H1 (cell line): ENCODE data around the gene FRRS1L. TPM values are rescaled to one million over a fixed set of nuclear protein-coding genes. Genes with fewer than 3 reads are reported as not detected.

Experiments
- CTCF ChIA-PET: fragments of 300-600 bp; sonication (Branson Sonifier 250); formaldehyde crosslinking; loops from one replicate; lab custom pipeline; 2021; ENCODE audit not compliant: partially characterized antibody; lab: Charles Lee
- POLR2A ChIA-PET: fragments of 300-600 bp; sonication (Branson Sonifier 250); formaldehyde crosslinking; loops from one replicate; lab custom pipeline; 2021; ENCODE audit warnings: inconsistent platforms; ENCODE audit not compliant: partially characterized antibody; lab: Charles Lee
- DNase-seq, 2 experiments: peaks; one replicate each; pipeline versions ENCODE4 v3.0.0 to v3.0.0-alpha.2; 2010 to 2022; ENCODE audit warnings: low spot score in 2 of 2, low read depth in 1 of 2, mixed read lengths in 1 of 2
- FAIRE-seq: peaks from 2 replicates; lab custom pipeline; 2011; peaks lifted over from hg19 to GRCh38; lab: Jason Lieb, UNC
- H2AFZ ChIP-seq: 2 replicates; pipeline ENCODE4 v1.8.1; 2012; ENCODE audit warnings: low read length, inconsistent platforms
- H2AK5ac ChIP-seq: 2 replicates; pipeline ENCODE4 v1.6.1; 2013; ENCODE audit warnings: low read depth, low read length
- H2BK120ac ChIP-seq: replicated peaks from 2 replicates; pipeline ENCODE3; 2013; ENCODE audit warnings: low read depth, low read length, inconsistent platforms
- H2BK12ac ChIP-seq: 2 replicates; pipeline ENCODE4 v1.6.1; 2013; ENCODE audit warnings: low read depth, low read length
- H2BK15ac ChIP-seq: 2 replicates; pipeline ENCODE4 v1.6.1; 2013; ENCODE audit warnings: low read length
- H2BK20ac ChIP-seq: 2 replicates; pipeline ENCODE4 v1.6.1; 2013; ENCODE audit warnings: low read length
- H2BK5ac ChIP-seq: 2 replicates; pipeline ENCODE4 v1.6.1; 2013; ENCODE audit warnings: low read depth, low read length
- H3K14ac ChIP-seq: 2 replicates; pipeline ENCODE4 v1.6.1; 2013; ENCODE audit warnings: inconsistent platforms; ENCODE audit not compliant: insufficient read length
- H3K18ac ChIP-seq: 2 replicates; pipeline ENCODE4 v1.6.1; 2013; ENCODE audit warnings: low read length; ENCODE audit errors: extremely low read depth
- H3K23ac ChIP-seq: 2 replicates; pipeline ENCODE4 v1.6.1; 2013; ENCODE audit warnings: inconsistent platforms; ENCODE audit not compliant: insufficient read length
- H3K23me2 ChIP-seq: 2 replicates; pipeline ENCODE4 v1.6.1; 2013; ENCODE audit warnings: low read depth, low read length
- H3K27ac ChIP-seq: 2 replicates; pipeline ENCODE4 v1.6.1; 2011; ENCODE audit warnings: low read depth, low read length, inconsistent platforms
- H3K27me3 ChIP-seq, 4 experiments: replicated peaks in 1 of 4; 1 replicate in 1 of 4; 2 replicates in 3 of 4; pipeline versions ENCODE4 v1.6.1 to v1.8.1; 2011 to 2013; ENCODE audit warnings: low read length in 3 of 4, mild to moderate bottlenecking in 3 of 4, inconsistent platforms in 2 of 4, mixed read lengths in 2 of 4, moderate library complexity in 1 of 4; ENCODE audit not compliant: control insufficient read depth in 3 of 4, insufficient read depth in 3 of 4; ENCODE audit errors: extremely low read depth in 1 of 4
- H3K36me3 ChIP-seq, 4 experiments: 2 replicates each; pipeline versions ENCODE4 v1.6.1 to v1.8.1; 2011 to 2013; ENCODE audit warnings: mild to moderate bottlenecking in 4 of 4, low read length in 3 of 4, moderate library complexity in 2 of 4, control low read depth in 1 of 4, inconsistent platforms in 1 of 4; ENCODE audit not compliant: insufficient read depth in 4 of 4, control insufficient read depth in 2 of 4
- H3K4ac ChIP-seq: replicated peaks from 2 replicates; pipeline ENCODE3; 2013; ENCODE audit warnings: low read length, low read depth, mixed read lengths, inconsistent platforms; ENCODE audit not compliant: insufficient read length
- H3K4me1 ChIP-seq, 4 experiments: replicated peaks in 1 of 4; 1 replicate in 1 of 4; 2 replicates in 3 of 4; pipeline versions ENCODE4 v1.6.1 to v1.8.1; 2011 to 2013; ENCODE audit warnings: low read length in 3 of 4, inconsistent platforms in 2 of 4, mixed read lengths in 1 of 4; ENCODE audit not compliant: insufficient read depth in 4 of 4, control insufficient read depth in 3 of 4
- H3K4me2 ChIP-seq, 2 experiments: 2 replicates each; pipeline versions ENCODE4 v1.6.1 to v1.8.1; 2011 to 2013; ENCODE audit warnings: low read depth in 2 of 2, low read length in 2 of 2, control low read depth in 1 of 2, inconsistent platforms in 1 of 2, mild to moderate bottlenecking in 1 of 2; ENCODE audit not compliant: insufficient read depth in 1 of 2
- H3K4me3 ChIP-seq, 4 experiments: fragments of 200-600, 300-600 bp in 1 of 4; sonication (generic), shearing (Covaris generic), sonication (Bioruptor Twin) in 1 of 4; 2 replicates each; pipeline versions ENCODE4 v1.5.1 to v1.8.1; 2011 to 2016; ENCODE audit warnings: low read length in 4 of 4, low read depth in 3 of 4, control low read depth in 2 of 4, inconsistent platforms in 2 of 4, mild to moderate bottlenecking in 2 of 4, mixed read lengths in 1 of 4, moderate library complexity in 1 of 4; ENCODE audit not compliant: insufficient read depth in 2 of 4; ENCODE audit errors: extremely low read depth in 1 of 4
- H3K56ac ChIP-seq: replicated peaks from 2 replicates; pipeline ENCODE3; 2013; ENCODE audit warnings: low read depth, mild to moderate bottlenecking, mixed read lengths, low read length, inconsistent platforms; ENCODE audit not compliant: insufficient read length
- H3K79me1 ChIP-seq: 2 replicates; pipeline ENCODE4 v1.6.1; 2013; ENCODE audit warnings: low read depth, low read length, control low read depth
- H3K79me2 ChIP-seq, 2 experiments: 2 replicates each; pipeline versions ENCODE4 v1.6.1 to v1.8.1; 2012 to 2013; ENCODE audit warnings: low read length in 2 of 2, mild to moderate bottlenecking in 2 of 2, inconsistent platforms in 1 of 2; ENCODE audit not compliant: insufficient read depth in 2 of 2, control insufficient read depth in 1 of 2
- H3K9ac ChIP-seq, 4 experiments: replicated peaks in 1 of 4; 1 replicate in 1 of 4; 2 replicates in 3 of 4; pipeline versions ENCODE4 v1.6.1 to v1.8.1; 2011 to 2013; ENCODE audit warnings: low read depth in 3 of 4, low read length in 3 of 4, control low read depth in 2 of 4, mild to moderate bottlenecking in 2 of 4, moderate library complexity in 2 of 4, inconsistent platforms in 1 of 4; ENCODE audit errors: extremely low read depth in 1 of 4
- H3K9me3 ChIP-seq, 2 experiments: 2 replicates each; pipeline versions ENCODE4 v1.6.1 to v1.8.1; 2012 to 2013; ENCODE audit warnings: mild to moderate bottlenecking in 2 of 2, moderate library complexity in 2 of 2, control low read depth in 1 of 2, inconsistent platforms in 1 of 2, low read depth in 1 of 2, low read length in 1 of 2, mixed read lengths in 1 of 2; ENCODE audit not compliant: insufficient read depth in 2 of 2
- H4K20me1 ChIP-seq, 2 experiments: replicated peaks in 1 of 2; 2 replicates each; pipeline versions ENCODE3 to v1.8.1; 2011 to 2013; ENCODE audit warnings: inconsistent platforms in 2 of 2, low read length in 2 of 2, mild to moderate bottlenecking in 1 of 2; ENCODE audit not compliant: insufficient read depth in 2 of 2, control insufficient read depth in 1 of 2
- H4K5ac ChIP-seq: 2 replicates; pipeline ENCODE4 v1.6.1; 2013; ENCODE audit warnings: low read length, low read depth, mixed read lengths, inconsistent platforms; ENCODE audit not compliant: insufficient read length
- H4K8ac ChIP-seq: 2 replicates; pipeline ENCODE4 v1.8.0; 2013; ENCODE audit warnings: mild to moderate bottlenecking, moderate library complexity, low read length, inconsistent platforms; ENCODE audit not compliant: insufficient read depth; ENCODE audit errors: extremely low read depth
- H4K91ac ChIP-seq: replicated peaks from 2 replicates; pipeline ENCODE3; 2013; ENCODE audit warnings: low read length, mixed read lengths, inconsistent platforms; ENCODE audit not compliant: insufficient read length
- WGBS, 2 experiments: shearing (Covaris generic) in 1 of 2; methylation state at CpG; one replicate each; pipeline versions ENCODE4 v1.1.6 to v1.1.7; 2013 to 2015; ENCODE audit warnings: low lambda C conversion rate in 2 of 2, mixed read lengths in 2 of 2, inconsistent platforms in 1 of 2, low coverage in 1 of 2, missing lambda C conversion rate in 1 of 2; ENCODE audit not compliant: insufficient replicate concordance in 2 of 2, insufficient coverage in 1 of 2, insufficient read length in 1 of 2; ENCODE audit errors: extremely low coverage in 1 of 2, missing lambda C conversion rate in 1 of 2; 5-methylcytosine and 5-hydroxymethylcytosine counted together
- polyA plus RNA-seq, 7 experiments: library from polyadenylated mRNA; depleted of rRNA in 3 of 7; stranded (reverse) in 5 of 7; unstranded in 2 of 7; fragments of >200 nt in 5 of 7; fragments of 200-250 nt in 2 of 7; gene quantifications; 1 replicate in 5 of 7; 2 replicates in 1 of 7; 4 replicates in 1 of 7; pipeline versions ENCODE4 v1.2.1 to v1.2.3, GENCODE V29; 2011 to 2013; ENCODE audit warnings: missing spikeins in 2 of 7, mixed read lengths in 2 of 7
- total RNA-seq: library from RNA; stranded (reverse); fragmentation: NEBNext Ultra II Directional; extraction: Animal tissue kit (Norgen Biotek cat#: 25700); gene quantifications from 2 replicates; pipeline ENCODE4 v1.2.1, GENCODE V29; 2021

The FRRS1L gene
- total and polyA plus RNA-seq, 2 of the 8 experiments (the other 6 are each of a cell fraction or from before 2014, with no cell fraction given): 1.0 to 2.2 TPM

DNA sequence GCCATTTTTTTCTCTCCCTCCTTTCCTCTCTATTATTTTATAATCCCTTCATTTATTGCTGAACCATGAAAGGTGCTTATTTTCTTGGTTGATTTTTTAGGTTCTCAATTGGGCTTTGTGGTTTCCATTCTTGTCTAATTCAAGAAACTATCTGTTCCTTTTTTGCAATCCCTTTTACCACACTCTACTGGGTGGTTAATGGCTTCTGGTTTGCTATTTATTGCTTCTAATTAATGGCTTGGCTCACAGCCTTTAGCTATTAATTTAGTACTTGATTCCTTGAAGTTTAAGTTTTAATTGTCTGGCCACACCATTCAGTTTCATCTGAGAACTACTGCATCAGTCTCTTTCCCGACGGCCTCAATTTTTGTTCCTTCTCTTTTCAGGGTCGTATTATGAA is 5.6 kb downstream of the FRRS1L start:
- H3K4me1 ChIP-seq: peaks cover 0 to 2% (median 0%) of the 10 kb centered on the region in 4 experiments; a peak in 2 of 7 replicates
- H3K9me3 ChIP-seq: peaks cover 6% of the 10 kb centered on the region in 2 experiments; a peak in 3 of 4 replicates
- H3K27ac ChIP-seq: no peak overlapping the region
- CTCF ChIA-PET: interaction anchor here (1.5 to 3.0 kb wide), 2 partner anchors 18 to 19 kb away, joined by 3 to 12 read pairs; no protein-coding TSS in a partner anchor
- H3K36me3 ChIP-seq: no peaks in the 10 kb centered on the region; a peak in 1 of 8 replicates
- no peak for DNase-seq
- no peak overlapping the region for H4K8ac ChIP-seq
- FAIRE-seq: no peak
- H3K4ac ChIP-seq: no peak overlapping the region
- no peaks in the 10 kb centered on the region for H3K79me1 ChIP-seq
- no peak overlapping the region for H2AK5ac ChIP-seq
- peaks cover 0 to 9% (median 5%) of the 10 kb centered on the region in 4 experiments; a peak in 6 of 7 replicates for H3K27me3 ChIP-seq
- H3K14ac ChIP-seq: no peak overlapping the region
- POLR2A ChIA-PET: no interaction called here
- no peak overlapping the region for H2BK20ac ChIP-seq
- H2BK12ac ChIP-seq: no peak overlapping the region
- no peak overlapping the region for H3K56ac ChIP-seq
- H3K23me2 ChIP-seq: peaks cover 2% of the 10 kb centered on the region; the same call in 1 of the 2 replicates
- no peak overlapping the region for H2BK5ac ChIP-seq
- no peak overlapping the region for H3K4me2 ChIP-seq
- H4K5ac ChIP-seq: no peak overlapping the region
- no peak overlapping the region for H2BK120ac ChIP-seq
- no peak overlapping the region for H2BK15ac ChIP-seq
- H3K9ac ChIP-seq: no peak overlapping the region
- H3K79me2 ChIP-seq: no peaks in the 10 kb centered on the region
- H4K91ac ChIP-seq: no peak overlapping the region
- 76% methylated on average over 3 of the region's 3 CpGs; no CpG with 5 or more reads in 1 of the 2 experiments for WGBS, 2 experiments
- no peak overlapping the region for H3K23ac ChIP-seq
- H3K18ac ChIP-seq: no peak overlapping the region
- no peaks in the 10 kb centered on the region for H4K20me1 ChIP-seq
- H2AFZ ChIP-seq: no peak overlapping the region
- no peak overlapping the region for H3K4me3 ChIP-seq
